ENCODE measurements around the gene ZNF407. TPM values are rescaled to one million over a fixed set of nuclear protein-coding genes. Genes with fewer than 3 reads are reported as not detected.

The ZNF407 gene
- total RNA-seq, 4 donors from 2014 or later, result 18.1 to 29.1 (median 19.7) TPM

- no peaks in the 10 kb centered on the region for H3K36me3 ChIP-seq
- no peaks in the 10 kb centered on the region for H3K27me3 ChIP-seq
- H3K27ac ChIP-seq, result no peak overlapping the region
- TF ChIP-seq POLR2AphosphoS5 (IDR thresholded peaks at IDR 0.05), result no peak
- TF ChIP-seq EP300 (IDR thresholded peaks at IDR 0.05), result no peak
- no peak for TF ChIP-seq POLR2A (IDR thresholded peaks at IDR 0.05)
- TF ChIP-seq CTCF (IDR thresholded peaks at IDR 0.05), result no peak
- no peaks in the 10 kb centered on the region for H3K9me3 ChIP-seq
- ATAC-seq, result no peak
- WGBS, 2 donors (ENCODE audit: low coverage in 1 of 2), result 92 to 100% methylated on average over 2 of the region's 2 CpGs
- no peak overlapping the region for H3K4me3 ChIP-seq
- H3K4me1 ChIP-seq, result peaks cover 0 to 14% (median 0%) of the 10 kb centered on the region in 3 donors
Observed at GRCh38 chr18:74608681-74609080, 11.0 kb downstream of the ZNF407 start.

DNA sequence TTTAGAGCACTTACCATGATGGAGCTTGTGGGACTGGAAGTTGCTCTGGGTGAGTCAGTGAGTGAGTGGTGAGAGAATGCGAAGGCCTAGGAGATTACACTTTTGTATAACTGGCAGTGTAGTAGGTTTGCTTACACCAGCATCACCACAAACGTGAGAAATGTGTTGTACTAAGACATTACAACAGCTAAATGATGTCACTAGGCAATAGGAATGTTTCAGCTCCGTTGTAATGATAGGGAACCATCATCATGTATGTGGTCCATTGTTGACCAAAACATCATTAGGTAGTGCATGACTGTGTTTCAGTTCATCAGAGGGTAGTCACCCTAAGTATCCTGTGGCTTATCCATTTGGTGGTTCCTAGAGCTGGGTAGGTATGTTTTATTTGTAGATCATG is 11.9 kb downstream of the ZNF407 start:
- no peak overlapping the region for H3K4me3 ChIP-seq
- H3K27ac ChIP-seq, result no peak overlapping the region
- TF ChIP-seq POLR2A (IDR thresholded peaks at IDR 0.05) (no peak), EP300 (IDR thresholded peaks at IDR 0.05) (no peak), CTCF (IDR thresholded peaks at IDR 0.05) (no peak), POLR2AphosphoS5 (IDR thresholded peaks at IDR 0.05) (no peak)
- H3K36me3 ChIP-seq, result no peaks in the 10 kb centered on the region
- ATAC-seq, result no peak
- peaks cover 0 to 9% (median 0%) of the 10 kb centered on the region in 3 donors for H3K4me1 ChIP-seq
- H3K27me3 ChIP-seq, result no peaks in the 10 kb centered on the region
- no peaks in the 10 kb centered on the region for H3K9me3 ChIP-seq
- 87 to 88% methylated on average over 3 of the region's 3 CpGs for WGBS, 2 donors (ENCODE audit: low coverage in 1 of 2)

- Histone ChIP-seq H3K27me3 (no peaks in the 10 kb centered on the region), H3K36me3 (no peaks in the 10 kb centered on the region), H3K4me1 (peaks cover 0 to 3% (median 0%) of the 10 kb centered on the region in 3 donors), H3K9me3 (peaks cover 0 to 6% (median 0%) of the 10 kb centered on the region in 3 donors), H3K4me3 (no peak overlapping the region), H3K27ac (no peak overlapping the region)
- ATAC-seq, result no peak
- 90 to 92% methylated on average over 5 to 7 of the region's 7 CpGs for WGBS, 2 donors (ENCODE audit: low coverage in 1 of 2)
- TF ChIP-seq POLR2A (IDR thresholded peaks at IDR 0.05) (no peak), CTCF (IDR thresholded peaks at IDR 0.05) (no peak)
Observed at GRCh38 chr18:74610051-74610615, 12.5 kb downstream of the ZNF407 start.

GRCh38 chr18:74610860-74611259 is 13.2 kb downstream of the ZNF407 start:
- no peak overlapping the region for H3K27ac ChIP-seq
- H3K36me3 ChIP-seq, result no peaks in the 10 kb centered on the region
- no peak for TF ChIP-seq POLR2A (IDR thresholded peaks at IDR 0.05)
- TF ChIP-seq EP300 (IDR thresholded peaks at IDR 0.05), result no peak
- no peak for TF ChIP-seq POLR2AphosphoS5 (IDR thresholded peaks at IDR 0.05)
- no peak for TF ChIP-seq CTCF (IDR thresholded peaks at IDR 0.05)
- no peaks in the 10 kb centered on the region for H3K27me3 ChIP-seq
- 75 to 100% methylated on average over 1 of the region's 1 CpG for WGBS, 2 donors (ENCODE audit: low coverage in 1 of 2)
- no peaks in the 10 kb centered on the region for H3K4me1 ChIP-seq
- H3K9me3 ChIP-seq, result peaks cover 0 to 7% (median 0%) of the 10 kb centered on the region in 3 donors
- H3K4me3 ChIP-seq, result no peak overlapping the region
- no peak for ATAC-seq

- 60 to 85% methylated on average over 2 to 4 of the region's 4 CpGs for WGBS, 2 donors (ENCODE audit: low coverage in 1 of 2)
- peaks cover 0 to 7% (median 0%) of the 10 kb centered on the region in 3 donors for H3K9me3 ChIP-seq
- H3K27ac ChIP-seq, result no peak overlapping the region
- no peaks in the 10 kb centered on the region for H3K36me3 ChIP-seq
- TF ChIP-seq POLR2A (IDR thresholded peaks at IDR 0.05) (no peak), EP300 (IDR thresholded peaks at IDR 0.05) (no peak), CTCF (IDR thresholded peaks at IDR 0.05) (no peak), POLR2AphosphoS5 (IDR thresholded peaks at IDR 0.05) (no peak)
- no peaks in the 10 kb centered on the region for H3K4me1 ChIP-seq
- no peak overlapping the region for H3K4me3 ChIP-seq
- no peak for ATAC-seq
- no peaks in the 10 kb centered on the region for H3K27me3 ChIP-seq
Observed at GRCh38 chr18:74611765-74612164, 14.1 kb downstream of the ZNF407 start.

Measured in gastroesophageal sphincter (tissue), 4 donors.